ENCODE data around the gene PTPRM. TPM values are rescaled to one million over a fixed set of nuclear protein-coding genes. Genes with fewer than 3 reads are reported as not detected.

The PTPRM gene
- total RNA-seq, 1 experiment from 2014 or later: 14.5 TPM

DNA sequence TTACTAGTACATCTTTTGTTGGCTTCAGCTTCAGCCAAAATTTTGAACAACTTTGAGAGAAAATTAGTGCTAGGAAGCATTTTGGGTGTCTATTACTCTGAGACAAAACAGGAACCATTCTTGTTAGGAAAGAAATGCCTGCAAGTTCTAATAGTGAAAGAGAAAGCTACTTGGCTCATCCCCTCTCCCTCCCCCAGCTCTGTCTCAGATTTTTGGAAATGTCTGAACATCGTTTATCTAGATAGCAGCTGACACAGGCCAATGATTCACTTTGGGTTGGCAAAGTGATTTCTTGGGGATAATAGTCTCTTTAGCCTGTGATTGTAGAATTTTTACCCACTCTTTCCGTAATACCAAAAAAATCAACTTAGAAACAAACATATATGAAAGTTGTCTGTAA is 42.3 kb upstream of the PTPRM start:
- no peak overlapping the region for H3K4me2 ChIP-seq (ENCODE audit: low read length)
- no peak overlapping the region for H2AFZ ChIP-seq (ENCODE audit: low read depth, low read length, poor library complexity, severe bottlenecking)
- H3K79me2 ChIP-seq (ENCODE audit: insufficient read depth, low read length): no peaks in the 10 kb centered on the region
- H3K4me3 ChIP-seq (replicated peaks in 1 of 2; ENCODE audit: low read depth in 1 of 2, low read length in 2 of 2): no peak overlapping the region
- no TSS peak for BruUV-seq (replicated peaks)
- DNase-seq (ENCODE audit: low read depth, low spot score) (no peak), ATAC-seq (no peak)
- no peaks in the 10 kb centered on the region for H3K36me3 ChIP-seq (ENCODE audit: control insufficient read depth in 1 of 2, insufficient read depth in 2 of 2, low read length in 2 of 2)
- H3K4me1 ChIP-seq (ENCODE audit: control insufficient read depth in 1 of 2, insufficient read depth in 2 of 2, low read length in 2 of 2): no peaks in the 10 kb centered on the region
- ChIA-PET RAD21 (ENCODE audit: low non-redundant PET in 1 of 2, low total read pairs in 2 of 2, uncharacterized antibody in 2 of 2, unreplicated experiment in 2 of 2) (no interaction called here), CTCF (no interaction called here), POLR2A (no interaction called here)
- no peak overlapping the region for H3K9ac ChIP-seq (ENCODE audit: low read length)
- H4K20me1 ChIP-seq (ENCODE audit: insufficient read depth): no peaks in the 10 kb centered on the region
- H3K9me2 ChIP-seq (ENCODE audit: insufficient read depth): no peaks in the 10 kb centered on the region
- no peak for TF ChIP-seq JUND (IDR thresholded peaks at IDR 0.05)
- no peak for TF ChIP-seq POLR2A (IDR thresholded peaks at IDR 0.05; ENCODE audit: borderline replicate concordance, extremely low read depth, insufficient read depth, insufficient read length)
- TF ChIP-seq, protein P1, sequence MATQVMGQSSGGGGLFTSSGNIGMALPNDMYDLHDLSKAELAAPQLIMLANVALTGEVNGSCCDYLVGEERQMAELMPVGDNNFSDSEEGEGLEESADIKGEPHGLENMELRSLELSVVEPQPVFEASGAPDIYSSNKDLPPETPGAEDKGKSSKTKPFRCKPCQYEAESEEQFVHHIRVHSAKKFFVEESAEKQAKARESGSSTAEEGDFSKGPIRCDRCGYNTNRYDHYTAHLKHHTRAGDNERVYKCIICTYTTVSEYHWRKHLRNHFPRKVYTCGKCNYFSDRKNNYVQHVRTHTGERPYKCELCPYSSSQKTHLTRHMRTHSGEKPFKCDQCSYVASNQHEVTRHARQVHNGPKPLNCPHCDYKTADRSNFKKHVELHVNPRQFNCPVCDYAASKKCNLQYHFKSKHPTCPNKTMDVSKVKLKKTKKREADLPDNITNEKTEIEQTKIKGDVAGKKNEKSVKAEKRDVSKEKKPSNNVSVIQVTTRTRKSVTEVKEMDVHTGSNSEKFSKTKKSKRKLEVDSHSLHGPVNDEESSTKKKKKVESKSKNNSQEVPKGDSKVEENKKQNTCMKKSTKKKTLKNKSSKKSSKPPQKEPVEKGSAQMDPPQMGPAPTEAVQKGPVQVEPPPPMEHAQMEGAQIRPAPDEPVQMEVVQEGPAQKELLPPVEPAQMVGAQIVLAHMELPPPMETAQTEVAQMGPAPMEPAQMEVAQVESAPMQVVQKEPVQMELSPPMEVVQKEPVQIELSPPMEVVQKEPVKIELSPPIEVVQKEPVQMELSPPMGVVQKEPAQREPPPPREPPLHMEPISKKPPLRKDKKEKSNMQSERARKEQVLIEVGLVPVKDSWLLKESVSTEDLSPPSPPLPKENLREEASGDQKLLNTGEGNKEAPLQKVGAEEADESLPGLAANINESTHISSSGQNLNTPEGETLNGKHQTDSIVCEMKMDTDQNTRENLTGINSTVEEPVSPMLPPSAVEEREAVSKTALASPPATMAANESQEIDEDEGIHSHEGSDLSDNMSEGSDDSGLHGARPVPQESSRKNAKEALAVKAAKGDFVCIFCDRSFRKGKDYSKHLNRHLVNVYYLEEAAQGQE (IDR thresholded peaks at IDR 0.05; ENCODE audit: low read depth): no peak
- no peak for TF ChIP-seq EZH2phosphoT487 (IDR thresholded peaks at IDR 0.05; ENCODE audit: borderline replicate concordance)
- no peak for TF ChIP-seq CBX3 (IDR thresholded peaks at IDR 0.05; ENCODE audit: low read depth)
- no peak for TF ChIP-seq ZFX (IDR thresholded peaks at IDR 0.05)
- TF ChIP-seq FOSL1 (IDR thresholded peaks at IDR 0.05; ENCODE audit: low read depth): no peak
- TF ChIP-seq EZH2 (IDR thresholded peaks at IDR 0.05): no peak
- TF ChIP-seq TCF7L2 (IDR thresholded peaks at IDR 0.05; ENCODE audit: borderline replicate concordance, extremely low read depth, insufficient read depth, insufficient read length): no peak
- no peak for TF ChIP-seq YY1 (IDR thresholded peaks at IDR 0.05; ENCODE audit: extremely low read depth, insufficient replicate concordance, low read depth, low read length)
- TF ChIP-seq ELF1 (IDR thresholded peaks at IDR 0.05; ENCODE audit: borderline replicate concordance, low read depth): no peak
- TF ChIP-seq, protein P2, sequence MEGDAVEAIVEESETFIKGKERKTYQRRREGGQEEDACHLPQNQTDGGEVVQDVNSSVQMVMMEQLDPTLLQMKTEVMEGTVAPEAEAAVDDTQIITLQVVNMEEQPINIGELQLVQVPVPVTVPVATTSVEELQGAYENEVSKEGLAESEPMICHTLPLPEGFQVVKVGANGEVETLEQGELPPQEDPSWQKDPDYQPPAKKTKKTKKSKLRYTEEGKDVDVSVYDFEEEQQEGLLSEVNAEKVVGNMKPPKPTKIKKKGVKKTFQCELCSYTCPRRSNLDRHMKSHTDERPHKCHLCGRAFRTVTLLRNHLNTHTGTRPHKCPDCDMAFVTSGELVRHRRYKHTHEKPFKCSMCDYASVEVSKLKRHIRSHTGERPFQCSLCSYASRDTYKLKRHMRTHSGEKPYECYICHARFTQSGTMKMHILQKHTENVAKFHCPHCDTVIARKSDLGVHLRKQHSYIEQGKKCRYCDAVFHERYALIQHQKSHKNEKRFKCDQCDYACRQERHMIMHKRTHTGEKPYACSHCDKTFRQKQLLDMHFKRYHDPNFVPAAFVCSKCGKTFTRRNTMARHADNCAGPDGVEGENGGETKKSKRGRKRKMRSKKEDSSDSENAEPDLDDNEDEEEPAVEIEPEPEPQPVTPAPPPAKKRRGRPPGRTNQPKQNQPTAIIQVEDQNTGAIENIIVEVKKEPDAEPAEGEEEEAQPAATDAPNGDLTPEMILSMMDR (IDR thresholded peaks at IDR 0.05 in 2 of 3, conservative IDR thresholded peaks at IDR 0.05 in 1 of 3; ENCODE audit: borderline replicate concordance in 1 of 3, insufficient read depth in 1 of 3, low read depth in 2 of 3, low read length in 2 of 3): no peak
- no peak for TF ChIP-seq SIN3A (IDR thresholded peaks at IDR 0.05; ENCODE audit: low read depth)
- no peak for TF ChIP-seq SRF (IDR thresholded peaks at IDR 0.05; ENCODE audit: low read depth)
- TF ChIP-seq ZNF274 (IDR thresholded peaks at IDR 0.05; ENCODE audit: low read depth, low read length): no peak
- TF ChIP-seq ZBTB33 (IDR thresholded peaks at IDR 0.05; ENCODE audit: extremely low read depth, insufficient replicate concordance, low read length): no peak
- H3K27me3 ChIP-seq (ENCODE audit: insufficient read depth, low read length): no peaks in the 10 kb centered on the region
- no peak overlapping the region for H3K27ac ChIP-seq (ENCODE audit: low read depth, low read length)
- intact Hi-C loops (cut with micrococcal nuclease): no loop called here
- no peaks in the 10 kb centered on the region for H3K9me3 ChIP-seq (ENCODE audit: control insufficient read depth in 1 of 2, insufficient read depth in 1 of 2, low read depth in 1 of 2, low read length in 2 of 2)

Data from HCT116 (cell line).